ENCODE results near the gene ADAM15. TPM values are rescaled to one million over a fixed set of nuclear protein-coding genes. Genes with fewer than 3 reads are reported as not detected.

The ADAM15 gene
- total RNA-seq, 4 donors from 2014 or later = 65.4 to 115 (median 100.0) TPM

- ATAC-seq = no peak
- Histone ChIP-seq H3K4me3 (no peak overlapping the region), H3K36me3 (no peaks in the 10 kb centered on the region), H3K27ac (no peak overlapping the region), H3K4me1 (peaks cover 0 to 8% (median 0%) of the 10 kb centered on the region in 3 donors), H3K27me3 (no peaks in the 10 kb centered on the region), H3K9me3 (no peaks in the 10 kb centered on the region)
- WGBS, 2 donors (ENCODE audit: low coverage in 1 of 2) = 81% methylated on average over 3 of the region's 9 CpGs; no CpG with 5 or more reads in 1 of the 2 donors
- no peak for TF ChIP-seq POLR2AphosphoS5 (IDR thresholded peaks at IDR 0.05)
These were observed 52.2 kb downstream of the ADAM15 start for GRCh38 chr1:155103325-155103724.

GRCh38 chr1:155104605-155105534 is 53.8 kb downstream of the ADAM15 start:
- Histone ChIP-seq H3K27ac (peak overlapping the region in 1 of 4 donors; percentile 4), H3K9me3 (no peaks in the 10 kb centered on the region), H3K27me3 (no peaks in the 10 kb centered on the region), H3K4me3 (no peak overlapping the region), H3K36me3 (no peaks in the 10 kb centered on the region), H3K4me1 (peaks cover 0 to 8% (median 0%) of the 10 kb centered on the region in 3 donors)
- no peak for ATAC-seq
- TF ChIP-seq EP300 (IDR thresholded peaks at IDR 0.05) (no peak), POLR2AphosphoS5 (IDR thresholded peaks at IDR 0.05) (no peak), POLR2A (IDR thresholded peaks at IDR 0.05) (no peak), CTCF (IDR thresholded peaks at IDR 0.05) (no peak)
- WGBS, 2 donors (ENCODE audit: low coverage in 1 of 2) = 66 to 100% methylated on average over 1 to 5 of the region's 7 CpGs

- Histone ChIP-seq H3K9me3 (no peaks in the 10 kb centered on the region), H3K27ac (peak overlapping the region in 1 of 4 donors; percentile 4), H3K27me3 (no peaks in the 10 kb centered on the region), H3K4me3 (no peak overlapping the region), H3K4me1 (peaks cover 0 to 8% (median 0%) of the 10 kb centered on the region in 3 donors), H3K36me3 (no peaks in the 10 kb centered on the region)
- WGBS, 2 donors (ENCODE audit: low coverage in 1 of 2) = 43 to 57% methylated on average over 4 to 7 of the region's 7 CpGs
- TF ChIP-seq EP300 (IDR thresholded peaks at IDR 0.05) (no peak), POLR2AphosphoS5 (IDR thresholded peaks at IDR 0.05) (no peak), POLR2A (IDR thresholded peaks at IDR 0.05) (no peak)
- ATAC-seq = peak; percentile 31
These were observed 54.5 kb downstream of the ADAM15 start for GRCh38 chr1:155105604-155106011.

GRCh38 chr1:155106862-155107261 is 55.7 kb downstream of the ADAM15 start:
- Histone ChIP-seq H3K4me1 (peaks cover 0 to 8% (median 0%) of the 10 kb centered on the region in 3 donors), H3K4me3 (no peak overlapping the region), H3K27ac (no peak overlapping the region), H3K9me3 (no peaks in the 10 kb centered on the region), H3K27me3 (no peaks in the 10 kb centered on the region), H3K36me3 (no peaks in the 10 kb centered on the region)
- WGBS, 2 donors (ENCODE audit: low coverage in 1 of 2) = 79 to 80% methylated on average over 3 to 4 of the region's 6 CpGs
- no peak for TF ChIP-seq EP300 (IDR thresholded peaks at IDR 0.05)
- no peak for TF ChIP-seq POLR2AphosphoS5 (IDR thresholded peaks at IDR 0.05)
- ATAC-seq = no peak

- Histone ChIP-seq H3K9me3 (no peaks in the 10 kb centered on the region), H3K4me1 (peaks cover 0 to 8% (median 0%) of the 10 kb centered on the region in 3 donors), H3K27me3 (no peaks in the 10 kb centered on the region), H3K36me3 (no peaks in the 10 kb centered on the region), H3K27ac (no peak overlapping the region), H3K4me3 (no peak overlapping the region)
- 70 to 71% methylated on average over 5 to 11 of the region's 12 CpGs for WGBS, 2 donors (ENCODE audit: low coverage in 1 of 2)
- ATAC-seq = no peak
- TF ChIP-seq POLR2A (IDR thresholded peaks at IDR 0.05) (no peak), EP300 (IDR thresholded peaks at IDR 0.05) (no peak), POLR2AphosphoS5 (IDR thresholded peaks at IDR 0.05) (no peak), CTCF (IDR thresholded peaks at IDR 0.05) (no peak)
These were observed 56.5 kb downstream of the ADAM15 start for GRCh38 chr1:155107309-155108264.

GRCh38 chr1:155108296-155108695 is 57.2 kb downstream of the ADAM15 start:
- no peak overlapping the region for H3K4me3 ChIP-seq
- no peaks in the 10 kb centered on the region for H3K9me3 ChIP-seq
- whole genome bisulfite sequencing, 2 donors (ENCODE audit: low coverage in 1 of 2) = 74 to 80% methylated on average over 4 to 5 of the region's 5 CpGs
- no peaks in the 10 kb centered on the region for H3K27me3 ChIP-seq
- no peaks in the 10 kb centered on the region for H3K36me3 ChIP-seq
- ATAC-seq = no peak
- no peak overlapping the region for H3K27ac ChIP-seq
- TF ChIP-seq EP300 (IDR thresholded peaks at IDR 0.05) (no peak), POLR2AphosphoS5 (IDR thresholded peaks at IDR 0.05) (no peak), POLR2A (IDR thresholded peaks at IDR 0.05) (no peak), CTCF (IDR thresholded peaks at IDR 0.05) (no peak)
- peaks cover 0 to 8% (median 0%) of the 10 kb centered on the region in 3 donors for H3K4me1 ChIP-seq

All from gastroesophageal sphincter (tissue), 4 donors.